A549 (cell line): ENCODE results near the gene PTPRJ.

Experiments
- CTCF ChIP-seq: fragments of >200 bp; sonication (Bioruptor Twin); formaldehyde crosslinking; IDR thresholded peaks from 3 replicates; pipeline ENCODE4 v1.5.1; 2016
- MAX ChIP-seq: IDR thresholded peaks from 2 replicates; pipeline ENCODE4 v1.6.1; 2012
- MAZ ChIP-seq: fragments of 150-350 bp; IDR thresholded peaks from 2 replicates; pipeline ENCODE4 v1.6.1; 2014; ENCODE audit warnings: antibody characterized with exemption, low read depth, low read length, borderline replicate concordance

GRCh38 chr11:48177661-48178060 is 197.3 kb downstream of the PTPRJ start:
- TF ChIP-seq CTCF (no peak), MAX (no peak), MAZ (no peak)
